Peyer's patch (tissue), 4 donors: ENCODE results near the gene KMT5C. TPM values are rescaled to one million over a fixed set of nuclear protein-coding genes. Genes with fewer than 3 reads are reported as not detected.

ENCODE experiments used
- DNase-seq, 3 donors: peaks; one replicate each; pipeline ENCODE4 v3.0.0-alpha.2; 2017 to 2019
- H3K27ac ChIP-seq, 4 donors: fragments of 200-600 bp; sonication (generic); one replicate each; pipeline ENCODE4 v1.5.1; 2016 to 2019
- H3K27me3 ChIP-seq, 2 donors: fragments of 200-600 bp; sonication (generic); one replicate each; pipeline ENCODE4 v1.5.1; 2019
- H3K36me3 ChIP-seq, 3 donors: fragments of 200-600 bp; sonication (generic); one replicate each; pipeline ENCODE4 v1.5.1; 2016 to 2019
- H3K4me1 ChIP-seq, 4 donors: fragments of 200-600 bp; sonication (generic); one replicate each; pipeline ENCODE4 v1.5.1; 2016 to 2019
- H3K4me3 ChIP-seq, 4 donors: fragments of 200-600 bp; sonication (generic); 1 replicate in 3 of 4; 2 replicates in 1 of 4; pipeline ENCODE4 v1.5.1; 2016 to 2019; ENCODE audit warnings: mild to moderate bottlenecking in 1 of 4
- H3K9me3 ChIP-seq, 4 donors: fragments of 200-600 bp; sonication (generic); one replicate each; pipeline ENCODE4 v1.5.1; 2016 to 2019; ENCODE audit warnings: mild to moderate bottlenecking in 1 of 4
- POLR2A ChIP-seq, 2 donors: fragments of 450-650 bp; IDR thresholded peaks; one replicate each; pipeline ENCODE4 v1.5.1; 2017; ENCODE audit warnings: antibody characterized with exemption in 2 of 2, mild to moderate bottlenecking in 2 of 2, moderate library complexity in 2 of 2
- total RNA-seq, 4 donors: library from RNA; depleted of rRNA; stranded (reverse); fragments of >200 nt; gene quantifications; one replicate each; pipeline ENCODE4 v1.1.0, GENCODE V29; 2016
- TF ChIP-seq, protein P1 (sequence below), 6 experiments: fragments of 450-650 bp in 4 of 6; fragments of 200-600 bp in 2 of 6; sonication (generic) in 1 of 6; IDR thresholded peaks; one replicate each; pipeline ENCODE4 v1.5.1; 2017 to 2019; ENCODE audit warnings: antibody characterized with exemption in 6 of 6, mild to moderate bottlenecking in 3 of 6, moderate library complexity in 1 of 6

KMT5C gene
- total RNA-seq: 10 to 100 TPM; 14.4 to 45.6 (median 43.9) TPM

DNA sequence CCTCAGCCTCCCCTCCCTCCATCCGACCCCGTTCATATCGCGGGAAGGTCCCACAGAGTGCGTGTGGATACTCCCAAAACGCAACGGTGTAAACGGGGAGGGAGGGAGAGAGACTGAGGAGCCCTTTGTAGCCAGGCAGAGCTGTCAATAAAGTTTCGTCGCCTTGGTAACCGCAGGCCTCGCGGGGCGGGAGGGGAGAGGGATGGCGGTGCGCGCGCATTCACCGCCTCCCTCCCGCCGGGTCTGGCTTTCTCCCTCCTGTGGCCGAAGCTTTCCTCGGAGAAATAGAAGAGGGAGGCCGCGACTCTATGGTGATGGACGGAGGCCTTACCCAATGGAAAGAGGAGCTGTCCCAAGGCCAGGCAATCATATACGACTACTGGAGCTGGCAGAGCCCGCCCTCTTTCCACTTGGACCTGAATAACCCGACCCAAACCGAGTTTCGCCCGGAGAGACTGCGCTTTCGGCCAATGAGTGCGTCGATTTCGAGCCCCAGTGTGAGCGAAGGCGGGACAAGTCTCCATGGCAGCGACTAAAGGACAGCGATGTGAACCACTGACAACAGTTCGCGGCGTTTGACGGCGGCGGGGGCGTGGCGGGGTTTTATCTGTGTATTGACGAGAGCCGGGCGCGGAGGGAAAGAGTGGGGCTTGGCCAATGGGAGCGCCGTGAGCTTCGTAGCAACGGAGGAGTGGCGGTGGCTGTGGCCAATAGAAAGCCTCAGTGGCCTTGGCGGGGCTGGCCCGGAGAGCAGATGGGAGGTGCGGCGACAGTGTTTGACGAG, at the start of gene KMT5C:
KMT5C (plus strand) TSS at position 772 of the 784 bp plus-strand sequence. CDS start 2,061 bp downstream, outside the sequence.
- Histone ChIP-seq H3K36me3 (peaks cover 0 to 22% (median 0%) of the 10 kb centered on the region in 3 donors), H3K4me3 (peak within 1 kb of the TSS; percentile 70 to 94 (median 80)), H3K4me1 (peaks cover 0 to 20% (median 12%) of the 10 kb centered on the region in 4 donors), H3K9me3 (no peaks in the 10 kb centered on the region), H3K27ac (peak within 1 kb of the TSS; percentile 84 to 100 (median 97)), H3K27me3 (no peaks in the 10 kb centered on the region)
- peak; percentile 100 for DNase-seq
- peak in 1 of 2 donors; percentile 62 for TF ChIP-seq POLR2A (IDR thresholded peaks at IDR 0.05)
- TF ChIP-seq, protein P1, sequence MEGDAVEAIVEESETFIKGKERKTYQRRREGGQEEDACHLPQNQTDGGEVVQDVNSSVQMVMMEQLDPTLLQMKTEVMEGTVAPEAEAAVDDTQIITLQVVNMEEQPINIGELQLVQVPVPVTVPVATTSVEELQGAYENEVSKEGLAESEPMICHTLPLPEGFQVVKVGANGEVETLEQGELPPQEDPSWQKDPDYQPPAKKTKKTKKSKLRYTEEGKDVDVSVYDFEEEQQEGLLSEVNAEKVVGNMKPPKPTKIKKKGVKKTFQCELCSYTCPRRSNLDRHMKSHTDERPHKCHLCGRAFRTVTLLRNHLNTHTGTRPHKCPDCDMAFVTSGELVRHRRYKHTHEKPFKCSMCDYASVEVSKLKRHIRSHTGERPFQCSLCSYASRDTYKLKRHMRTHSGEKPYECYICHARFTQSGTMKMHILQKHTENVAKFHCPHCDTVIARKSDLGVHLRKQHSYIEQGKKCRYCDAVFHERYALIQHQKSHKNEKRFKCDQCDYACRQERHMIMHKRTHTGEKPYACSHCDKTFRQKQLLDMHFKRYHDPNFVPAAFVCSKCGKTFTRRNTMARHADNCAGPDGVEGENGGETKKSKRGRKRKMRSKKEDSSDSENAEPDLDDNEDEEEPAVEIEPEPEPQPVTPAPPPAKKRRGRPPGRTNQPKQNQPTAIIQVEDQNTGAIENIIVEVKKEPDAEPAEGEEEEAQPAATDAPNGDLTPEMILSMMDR (IDR thresholded peaks at IDR 0.05): peak in 5 of 6 experiments; percentile 16 to 77 (median 65)

DNA sequence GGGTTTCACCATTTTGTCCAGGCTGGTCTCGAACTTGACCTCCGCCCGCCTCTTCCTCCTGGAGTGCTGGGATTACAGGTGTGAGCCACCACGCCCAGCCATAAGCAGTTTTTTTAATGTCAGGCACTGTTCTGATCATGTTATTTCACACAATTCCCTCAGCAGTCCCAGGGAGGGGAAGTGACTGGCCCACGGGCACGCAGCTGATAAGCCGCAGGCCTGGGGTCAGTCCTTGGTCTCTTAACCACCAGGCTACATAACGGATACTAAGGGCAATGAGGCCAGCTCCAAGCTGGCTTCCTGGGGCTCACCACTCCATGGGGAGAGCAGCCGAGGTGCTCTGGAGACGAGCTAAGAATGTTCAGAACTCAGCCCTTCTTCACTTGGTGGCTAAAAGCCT, 42.4 kb upstream of the KMT5C start:
- H3K9me3 ChIP-seq: no peaks in the 10 kb centered on the region
- H3K4me1 ChIP-seq: peaks cover 0 to 8% (median 0%) of the 10 kb centered on the region in 4 donors
- no peak for TF ChIP-seq POLR2A (IDR thresholded peaks at IDR 0.05)
- TF ChIP-seq, protein P1 (IDR thresholded peaks at IDR 0.05): no peak
- no peak overlapping the region for H3K4me3 ChIP-seq
- no peak overlapping the region for H3K27ac ChIP-seq
- DNase-seq: no peak
- no peaks in the 10 kb centered on the region for H3K36me3 ChIP-seq
- H3K27me3 ChIP-seq: no peaks in the 10 kb centered on the region

DNA sequence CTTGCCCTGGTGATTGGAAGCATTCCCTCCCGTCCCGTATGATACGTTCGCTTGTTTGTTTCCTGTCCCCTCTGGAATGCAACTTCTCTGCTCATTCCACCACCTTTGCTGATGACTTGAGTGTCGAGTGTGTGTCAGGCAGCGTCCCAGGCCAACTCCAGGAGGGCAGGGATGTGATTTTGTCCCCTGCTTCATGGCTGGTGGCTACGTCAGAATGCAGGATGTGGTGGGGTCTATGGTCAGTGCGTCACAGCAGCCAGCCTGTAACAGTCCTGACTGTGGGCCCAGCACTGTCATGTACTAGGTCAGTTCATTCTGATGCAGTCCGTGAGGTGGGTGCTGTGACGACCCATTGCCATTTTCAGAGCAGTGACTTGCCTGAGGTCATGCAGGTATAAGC, 39.7 kb upstream of the KMT5C start:
- no peak for TF ChIP-seq POLR2A (IDR thresholded peaks at IDR 0.05)
- TF ChIP-seq, protein P1 (IDR thresholded peaks at IDR 0.05): no peak
- peaks cover 0 to 8% (median 0%) of the 10 kb centered on the region in 4 donors for H3K4me1 ChIP-seq
- H3K9me3 ChIP-seq: no peaks in the 10 kb centered on the region
- H3K27me3 ChIP-seq: no peaks in the 10 kb centered on the region
- H3K4me3 ChIP-seq: no peak overlapping the region
- no peak overlapping the region for H3K27ac ChIP-seq
- no peak for DNase-seq
- H3K36me3 ChIP-seq: no peaks in the 10 kb centered on the region

DNA sequence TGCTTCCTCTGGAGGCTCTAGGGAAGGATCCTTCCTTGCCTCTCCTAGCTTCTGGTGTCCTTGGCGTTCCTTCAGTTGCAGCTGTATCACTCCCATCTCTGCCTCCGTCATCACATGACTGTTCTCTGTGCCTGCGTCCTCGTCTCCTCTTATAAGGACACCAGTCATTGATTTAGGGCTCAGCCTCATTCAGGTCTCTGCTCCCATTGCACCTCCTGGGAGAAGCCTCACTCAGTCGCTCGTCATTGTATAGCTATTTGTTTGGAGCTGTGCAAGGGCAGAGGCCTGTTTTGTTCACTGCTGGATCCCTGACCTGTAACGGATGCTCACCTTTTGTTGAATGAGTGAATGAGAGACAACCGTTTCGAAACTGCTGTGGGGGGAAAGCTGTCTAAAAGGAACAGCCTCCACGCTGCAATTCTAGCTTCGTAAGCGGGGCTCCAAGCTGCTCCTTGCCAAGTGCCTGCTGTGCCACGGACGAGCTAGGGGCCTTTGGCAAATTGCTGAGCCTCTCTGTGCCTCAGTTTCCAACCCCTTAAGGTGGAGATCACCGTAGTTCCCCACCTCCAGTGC, 38.7 kb upstream of the KMT5C start:
- Histone ChIP-seq H3K27ac (no peak overlapping the region), H3K9me3 (no peaks in the 10 kb centered on the region), H3K27me3 (no peaks in the 10 kb centered on the region), H3K36me3 (no peaks in the 10 kb centered on the region), H3K4me1 (peaks cover 0 to 8% (median 0%) of the 10 kb centered on the region in 4 donors), H3K4me3 (no peak overlapping the region)
- no peak for TF ChIP-seq POLR2A (IDR thresholded peaks at IDR 0.05)
- TF ChIP-seq, protein P1 (IDR thresholded peaks at IDR 0.05): no peak
- DNase-seq: no peak

DNA sequence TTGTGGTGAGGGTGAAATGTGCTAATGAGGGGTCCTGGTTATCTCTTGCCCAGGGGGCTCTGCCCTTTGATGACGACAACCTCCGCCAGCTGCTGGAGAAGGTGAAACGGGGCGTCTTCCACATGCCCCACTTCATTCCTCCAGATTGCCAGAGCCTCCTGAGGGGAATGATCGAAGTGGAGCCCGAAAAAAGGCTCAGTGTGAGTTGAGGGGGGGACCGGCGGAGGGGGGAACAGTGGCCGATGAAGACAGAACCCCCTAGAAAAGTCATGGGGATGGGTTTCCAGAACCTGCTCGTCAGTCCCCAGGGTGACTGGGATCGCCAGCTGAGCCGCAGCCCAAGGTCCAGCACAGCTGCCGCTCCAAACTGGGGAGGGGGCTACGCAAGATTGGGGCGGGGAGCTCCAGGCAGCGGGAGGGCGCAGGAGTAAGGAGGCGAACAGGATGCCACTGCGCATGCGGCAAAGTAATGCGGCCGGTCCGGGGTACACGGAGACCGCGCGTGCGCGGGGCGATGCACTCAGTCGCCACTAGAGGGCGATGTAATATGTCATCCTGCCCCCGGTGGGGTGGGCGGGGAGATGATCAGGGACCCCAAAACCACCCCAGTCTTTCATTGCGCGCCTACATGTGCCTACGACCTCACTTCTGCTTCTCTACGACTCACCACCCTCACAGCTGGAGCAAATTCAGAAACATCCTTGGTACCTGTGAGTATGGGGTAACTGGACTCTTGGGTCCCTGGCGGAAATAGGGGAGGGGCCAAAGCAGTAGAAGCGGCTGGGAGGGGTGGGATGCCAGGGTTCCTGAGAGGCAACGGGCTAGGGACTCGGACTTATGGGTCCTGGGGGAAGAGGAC, 38.0 kb upstream of the KMT5C start:
- TF ChIP-seq POLR2A (IDR thresholded peaks at IDR 0.05): no peak
- TF ChIP-seq, protein P1 (IDR thresholded peaks at IDR 0.05): peak; percentile 94 to 99 (median 95)
- H3K27me3 ChIP-seq: no peaks in the 10 kb centered on the region
- H3K4me1 ChIP-seq: peaks cover 0 to 8% (median 0%) of the 10 kb centered on the region in 4 donors
- peak overlapping the region; percentile 9 to 46 (median 35) for H3K4me3 ChIP-seq
- DNase-seq: peak; percentile 88 to 96 (median 90)
- H3K36me3 ChIP-seq: no peaks in the 10 kb centered on the region
- H3K27ac ChIP-seq: peak overlapping the region in 2 of 4 donors; percentile 1 to 64
- no peaks in the 10 kb centered on the region for H3K9me3 ChIP-seq
